H1 (cell line): ENCODE data around the gene DIAPH1. TPM values are rescaled to one million over a fixed set of nuclear protein-coding genes. Genes with fewer than 3 reads are reported as not detected.

Experiments
- CTCF ChIA-PET: fragments of 300-600 bp; sonication (Branson Sonifier 250); formaldehyde crosslinking; loops from one replicate; lab custom pipeline; 2021; ENCODE audit not compliant: partially characterized antibody; lab: Charles Lee
- POLR2A ChIA-PET: fragments of 300-600 bp; sonication (Branson Sonifier 250); formaldehyde crosslinking; loops from one replicate; lab custom pipeline; 2021; ENCODE audit warnings: inconsistent platforms; ENCODE audit not compliant: partially characterized antibody; lab: Charles Lee
- DNase-seq, 2 experiments: peaks; one replicate each; pipeline versions ENCODE4 v3.0.0 to v3.0.0-alpha.2; 2010 to 2022; ENCODE audit warnings: low spot score in 2 of 2, low read depth in 1 of 2, mixed read lengths in 1 of 2
- FAIRE-seq: peaks from 2 replicates; lab custom pipeline; 2011; peaks lifted over from hg19 to GRCh38; lab: Jason Lieb, UNC
- H2AFZ ChIP-seq: 2 replicates; pipeline ENCODE4 v1.8.1; 2012; ENCODE audit warnings: low read length, inconsistent platforms
- H2AK5ac ChIP-seq: 2 replicates; pipeline ENCODE4 v1.6.1; 2013; ENCODE audit warnings: low read depth, low read length
- H2BK120ac ChIP-seq: replicated peaks from 2 replicates; pipeline ENCODE3; 2013; ENCODE audit warnings: low read depth, low read length, inconsistent platforms
- H2BK12ac ChIP-seq: 2 replicates; pipeline ENCODE4 v1.6.1; 2013; ENCODE audit warnings: low read depth, low read length
- H2BK15ac ChIP-seq: 2 replicates; pipeline ENCODE4 v1.6.1; 2013; ENCODE audit warnings: low read length
- H2BK20ac ChIP-seq: 2 replicates; pipeline ENCODE4 v1.6.1; 2013; ENCODE audit warnings: low read length
- H2BK5ac ChIP-seq: 2 replicates; pipeline ENCODE4 v1.6.1; 2013; ENCODE audit warnings: low read depth, low read length
- H3K14ac ChIP-seq: 2 replicates; pipeline ENCODE4 v1.6.1; 2013; ENCODE audit warnings: inconsistent platforms; ENCODE audit not compliant: insufficient read length
- H3K18ac ChIP-seq: 2 replicates; pipeline ENCODE4 v1.6.1; 2013; ENCODE audit warnings: low read length; ENCODE audit errors: extremely low read depth
- H3K23ac ChIP-seq: 2 replicates; pipeline ENCODE4 v1.6.1; 2013; ENCODE audit warnings: inconsistent platforms; ENCODE audit not compliant: insufficient read length
- H3K23me2 ChIP-seq: 2 replicates; pipeline ENCODE4 v1.6.1; 2013; ENCODE audit warnings: low read depth, low read length
- H3K27ac ChIP-seq: 2 replicates; pipeline ENCODE4 v1.6.1; 2011; ENCODE audit warnings: low read depth, low read length, inconsistent platforms
- H3K27me3 ChIP-seq, 4 experiments: replicated peaks in 1 of 4; 1 replicate in 1 of 4; 2 replicates in 3 of 4; pipeline versions ENCODE4 v1.6.1 to v1.8.1; 2011 to 2013; ENCODE audit warnings: low read length in 3 of 4, mild to moderate bottlenecking in 3 of 4, inconsistent platforms in 2 of 4, mixed read lengths in 2 of 4, moderate library complexity in 1 of 4; ENCODE audit not compliant: control insufficient read depth in 3 of 4, insufficient read depth in 3 of 4; ENCODE audit errors: extremely low read depth in 1 of 4
- H3K36me3 ChIP-seq, 4 experiments: 2 replicates each; pipeline versions ENCODE4 v1.6.1 to v1.8.1; 2011 to 2013; ENCODE audit warnings: mild to moderate bottlenecking in 4 of 4, low read length in 3 of 4, moderate library complexity in 2 of 4, control low read depth in 1 of 4, inconsistent platforms in 1 of 4; ENCODE audit not compliant: insufficient read depth in 4 of 4, control insufficient read depth in 2 of 4
- H3K4ac ChIP-seq: replicated peaks from 2 replicates; pipeline ENCODE3; 2013; ENCODE audit warnings: low read length, low read depth, mixed read lengths, inconsistent platforms; ENCODE audit not compliant: insufficient read length
- H3K4me1 ChIP-seq, 4 experiments: replicated peaks in 1 of 4; 1 replicate in 1 of 4; 2 replicates in 3 of 4; pipeline versions ENCODE4 v1.6.1 to v1.8.1; 2011 to 2013; ENCODE audit warnings: low read length in 3 of 4, inconsistent platforms in 2 of 4, mixed read lengths in 1 of 4; ENCODE audit not compliant: insufficient read depth in 4 of 4, control insufficient read depth in 3 of 4
- H3K4me2 ChIP-seq, 2 experiments: 2 replicates each; pipeline versions ENCODE4 v1.6.1 to v1.8.1; 2011 to 2013; ENCODE audit warnings: low read depth in 2 of 2, low read length in 2 of 2, control low read depth in 1 of 2, inconsistent platforms in 1 of 2, mild to moderate bottlenecking in 1 of 2; ENCODE audit not compliant: insufficient read depth in 1 of 2
- H3K4me3 ChIP-seq, 4 experiments: fragments of 200-600, 300-600 bp in 1 of 4; sonication (generic), shearing (Covaris generic), sonication (Bioruptor Twin) in 1 of 4; 2 replicates each; pipeline versions ENCODE4 v1.5.1 to v1.8.1; 2011 to 2016; ENCODE audit warnings: low read length in 4 of 4, low read depth in 3 of 4, control low read depth in 2 of 4, inconsistent platforms in 2 of 4, mild to moderate bottlenecking in 2 of 4, mixed read lengths in 1 of 4, moderate library complexity in 1 of 4; ENCODE audit not compliant: insufficient read depth in 2 of 4; ENCODE audit errors: extremely low read depth in 1 of 4
- H3K56ac ChIP-seq: replicated peaks from 2 replicates; pipeline ENCODE3; 2013; ENCODE audit warnings: low read depth, mild to moderate bottlenecking, mixed read lengths, low read length, inconsistent platforms; ENCODE audit not compliant: insufficient read length
- H3K79me1 ChIP-seq: 2 replicates; pipeline ENCODE4 v1.6.1; 2013; ENCODE audit warnings: low read depth, low read length, control low read depth
- H3K79me2 ChIP-seq, 2 experiments: 2 replicates each; pipeline versions ENCODE4 v1.6.1 to v1.8.1; 2012 to 2013; ENCODE audit warnings: low read length in 2 of 2, mild to moderate bottlenecking in 2 of 2, inconsistent platforms in 1 of 2; ENCODE audit not compliant: insufficient read depth in 2 of 2, control insufficient read depth in 1 of 2
- H3K9ac ChIP-seq, 4 experiments: replicated peaks in 1 of 4; 1 replicate in 1 of 4; 2 replicates in 3 of 4; pipeline versions ENCODE4 v1.6.1 to v1.8.1; 2011 to 2013; ENCODE audit warnings: low read depth in 3 of 4, low read length in 3 of 4, control low read depth in 2 of 4, mild to moderate bottlenecking in 2 of 4, moderate library complexity in 2 of 4, inconsistent platforms in 1 of 4; ENCODE audit errors: extremely low read depth in 1 of 4
- H3K9me3 ChIP-seq, 2 experiments: 2 replicates each; pipeline versions ENCODE4 v1.6.1 to v1.8.1; 2012 to 2013; ENCODE audit warnings: mild to moderate bottlenecking in 2 of 2, moderate library complexity in 2 of 2, control low read depth in 1 of 2, inconsistent platforms in 1 of 2, low read depth in 1 of 2, low read length in 1 of 2, mixed read lengths in 1 of 2; ENCODE audit not compliant: insufficient read depth in 2 of 2
- H4K20me1 ChIP-seq, 2 experiments: replicated peaks in 1 of 2; 2 replicates each; pipeline versions ENCODE3 to v1.8.1; 2011 to 2013; ENCODE audit warnings: inconsistent platforms in 2 of 2, low read length in 2 of 2, mild to moderate bottlenecking in 1 of 2; ENCODE audit not compliant: insufficient read depth in 2 of 2, control insufficient read depth in 1 of 2
- H4K5ac ChIP-seq: 2 replicates; pipeline ENCODE4 v1.6.1; 2013; ENCODE audit warnings: low read length, low read depth, mixed read lengths, inconsistent platforms; ENCODE audit not compliant: insufficient read length
- H4K8ac ChIP-seq: 2 replicates; pipeline ENCODE4 v1.8.0; 2013; ENCODE audit warnings: mild to moderate bottlenecking, moderate library complexity, low read length, inconsistent platforms; ENCODE audit not compliant: insufficient read depth; ENCODE audit errors: extremely low read depth
- H4K91ac ChIP-seq: replicated peaks from 2 replicates; pipeline ENCODE3; 2013; ENCODE audit warnings: low read length, mixed read lengths, inconsistent platforms; ENCODE audit not compliant: insufficient read length
- BACH1 ChIP-seq: IDR thresholded peaks from 2 replicates; pipeline ENCODE4 v1.6.1; 2012; ENCODE audit warnings: low read length, improper control_type of control experiment
- CHD2 ChIP-seq: IDR thresholded peaks from 2 replicates; pipeline ENCODE4 v1.6.1; 2012; ENCODE audit warnings: low read length, improper control_type of control experiment
- EP300 ChIP-seq, 2 experiments: IDR thresholded peaks; 1 replicate in 1 of 2; 2 replicates in 1 of 2; pipeline ENCODE4 v1.6.1; 2011 to 2012; ENCODE audit warnings: low read depth in 2 of 2, low read length in 2 of 2, mild to moderate bottlenecking in 2 of 2, borderline replicate concordance in 1 of 2, inconsistent platforms in 1 of 2, moderate library complexity in 1 of 2
- JUN ChIP-seq: IDR thresholded peaks from 2 replicates; pipeline ENCODE4 v1.6.1; 2011; ENCODE audit warnings: low read depth, mild to moderate bottlenecking, improper control_type of control experiment, low read length
- MAFK ChIP-seq: IDR thresholded peaks from 2 replicates; pipeline ENCODE4 v1.6.1; 2012; ENCODE audit warnings: low read depth, mild to moderate bottlenecking, improper control_type of control experiment, low read length
- POLR2AphosphoS5 ChIP-seq: IDR thresholded peaks from 2 replicates; pipeline ENCODE4 v1.6.1; 2011; ENCODE audit warnings: low read depth, low read length
- RAD21 ChIP-seq, 2 experiments: IDR thresholded peaks in 1 of 2; conservative IDR thresholded peaks in 1 of 2; 2 replicates each; pipeline ENCODE4 v1.6.1; 2011; ENCODE audit warnings: low read depth in 2 of 2, low read length in 2 of 2, improper control_type of control experiment in 1 of 2, inconsistent platforms in 1 of 2, mild to moderate bottlenecking in 1 of 2, moderate library complexity in 1 of 2
- RXRA ChIP-seq: IDR thresholded peaks from 2 replicates; pipeline ENCODE4 v1.6.1; 2011; ENCODE audit warnings: low read depth, mild to moderate bottlenecking, low read length, moderate library complexity; ENCODE audit not compliant: insufficient read depth
- TEAD4 ChIP-seq: IDR thresholded peaks from 2 replicates; pipeline ENCODE4 v1.6.1; 2012; ENCODE audit warnings: low read depth, low read length, inconsistent platforms, mixed read lengths
- YY1 ChIP-seq: IDR thresholded peaks from 2 replicates; pipeline ENCODE4 v1.6.1; 2011; ENCODE audit warnings: low read depth, mild to moderate bottlenecking, low read length
- WGBS, 2 experiments: shearing (Covaris generic) in 1 of 2; methylation state at CpG; one replicate each; pipeline versions ENCODE4 v1.1.6 to v1.1.7; 2013 to 2015; ENCODE audit warnings: low lambda C conversion rate in 2 of 2, mixed read lengths in 2 of 2, inconsistent platforms in 1 of 2, low coverage in 1 of 2, missing lambda C conversion rate in 1 of 2; ENCODE audit not compliant: insufficient replicate concordance in 2 of 2, insufficient coverage in 1 of 2, insufficient read length in 1 of 2; ENCODE audit errors: extremely low coverage in 1 of 2, missing lambda C conversion rate in 1 of 2; 5-methylcytosine and 5-hydroxymethylcytosine counted together
- polyA plus RNA-seq, 7 experiments: library from polyadenylated mRNA; depleted of rRNA in 3 of 7; stranded (reverse) in 5 of 7; unstranded in 2 of 7; fragments of >200 nt in 5 of 7; fragments of 200-250 nt in 2 of 7; gene quantifications; 1 replicate in 5 of 7; 2 replicates in 1 of 7; 4 replicates in 1 of 7; pipeline versions ENCODE4 v1.2.1 to v1.2.3, GENCODE V29; 2011 to 2013; ENCODE audit warnings: missing spikeins in 2 of 7, mixed read lengths in 2 of 7
- total RNA-seq: library from RNA; stranded (reverse); fragmentation: NEBNext Ultra II Directional; extraction: Animal tissue kit (Norgen Biotek cat#: 25700); gene quantifications from 2 replicates; pipeline ENCODE4 v1.2.1, GENCODE V29; 2021
- TF ChIP-seq, protein P1 (sequence below): IDR thresholded peaks from 2 replicates; pipeline ENCODE4 v1.6.1; 2012; ENCODE audit warnings: inconsistent platforms
- TF ChIP-seq, protein P2 (sequence below): IDR thresholded peaks from 2 replicates; pipeline ENCODE4 v1.6.1; 2011; ENCODE audit warnings: low read depth, mild to moderate bottlenecking, low read length; ENCODE audit not compliant: insufficient read depth

DIAPH1 gene
- total and polyA plus RNA-seq, 2 of the 8 experiments (the other 6 are each of a cell fraction or from before 2014, with no cell fraction given): 61.2 to 114 TPM

DNA sequence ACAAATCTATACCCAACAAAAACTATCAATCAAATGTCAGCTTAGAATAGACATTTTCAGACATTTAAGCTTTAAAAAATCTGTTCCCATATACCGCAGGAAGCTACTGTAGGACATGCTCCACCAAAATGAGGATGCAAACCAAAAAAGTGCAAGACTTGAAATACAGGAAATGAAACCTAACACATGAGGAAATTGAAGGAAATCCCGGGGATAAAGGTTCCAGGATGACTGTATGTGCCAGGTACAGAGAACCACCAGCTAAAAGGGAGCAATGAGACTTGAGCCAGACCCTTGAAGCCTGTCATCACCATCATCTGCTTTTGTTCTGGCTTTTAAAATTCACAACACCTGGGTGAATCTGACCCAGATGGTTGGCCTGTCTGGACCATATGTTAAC lies 21.4 kb downstream of the DIAPH1 start:
- 95% methylated on average over 2 of the region's 2 CpGs; no CpG with 5 or more reads in 1 of the 2 experiments for WGBS, 2 experiments
- no peak for TF ChIP-seq YY1
- TF ChIP-seq POLR2AphosphoS5: no peak
- no peak for TF ChIP-seq RAD21 (IDR thresholded peaks at IDR 0.05 in 1 of 2, conservative IDR thresholded peaks at IDR 0.05 in 1 of 2; ENCODE audit: low read depth in 2 of 2, low read length in 2 of 2)
- TF ChIP-seq EP300 (IDR thresholded peaks at IDR 0.05; ENCODE audit: borderline replicate concordance in 1 of 2, low read depth in 2 of 2, low read length in 2 of 2): no peak
- TF ChIP-seq BACH1: no peak
- no peak for TF ChIP-seq RXRA
- TF ChIP-seq MAFK: no peak
- TF ChIP-seq, protein P1, sequence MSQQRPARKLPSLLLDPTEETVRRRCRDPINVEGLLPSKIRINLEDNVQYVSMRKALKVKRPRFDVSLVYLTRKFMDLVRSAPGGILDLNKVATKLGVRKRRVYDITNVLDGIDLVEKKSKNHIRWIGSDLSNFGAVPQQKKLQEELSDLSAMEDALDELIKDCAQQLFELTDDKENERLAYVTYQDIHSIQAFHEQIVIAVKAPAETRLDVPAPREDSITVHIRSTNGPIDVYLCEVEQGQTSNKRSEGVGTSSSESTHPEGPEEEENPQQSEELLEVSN: no peak
- no peak for TF ChIP-seq TEAD4
- no peak for TF ChIP-seq JUN
- TF ChIP-seq, protein P2, sequence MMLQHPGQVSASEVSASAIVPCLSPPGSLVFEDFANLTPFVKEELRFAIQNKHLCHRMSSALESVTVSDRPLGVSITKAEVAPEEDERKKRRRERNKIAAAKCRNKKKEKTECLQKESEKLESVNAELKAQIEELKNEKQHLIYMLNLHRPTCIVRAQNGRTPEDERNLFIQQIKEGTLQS: no peak
- no peak for TF ChIP-seq CHD2
- Histone ChIP-seq H3K9ac (no peak overlapping the region), H3K36me3 (no peaks in the 10 kb centered on the region), H3K56ac (no peak overlapping the region), H3K4me3 (no peak overlapping the region), H3K14ac (no peak overlapping the region), H2BK20ac (no peak overlapping the region), H3K4me2 (no peak overlapping the region), H3K23ac (no peak overlapping the region), H3K23me2 (no peaks in the 10 kb centered on the region), H2AK5ac (no peak overlapping the region), H3K4ac (no peak overlapping the region), H3K27ac (no peak overlapping the region), H4K20me1 (peaks cover 6% of the 10 kb centered on the region in 2 experiments), H3K4me1 (no peaks in the 10 kb centered on the region; a peak in 1 of 7 replicates), H2BK5ac (no peak overlapping the region; the same call in 1 of the 2 replicates), H2BK15ac (no peak overlapping the region), H3K18ac (no peak overlapping the region), H4K5ac (no peak overlapping the region), H3K79me2 (peaks cover 0 to 58% of the 10 kb centered on the region in 2 experiments; a peak in 2 of 4 replicates), H3K79me1 (0 out of 2 replicates have a peak, but pooled peaks cover 4% of the 10 kb centered on the region), H2BK12ac (no peak overlapping the region), H2BK120ac (no peak overlapping the region), H3K27me3 (no peaks in the 10 kb centered on the region), H2AFZ (no peak overlapping the region), H3K9me3 (no peaks in the 10 kb centered on the region), H4K91ac (no peak overlapping the region), H4K8ac (no peak overlapping the region)
- FAIRE-seq (no peak), DNase-seq (no peak)
- ChIA-PET CTCF (interaction anchor here (0.6 to 4.0 kb wide), 9 partner anchors 12 to 167 kb away, joined by 3 to 46 read pairs (median 5); partner anchors contain the start of genes DIAPH1 and PCDHGA12), POLR2A (interaction anchor here (1.6 to 2.2 kb wide), 2 partner anchors 19 to 22 kb away, joined by 6 to 10 read pairs; partner anchors contain the start of gene DIAPH1)
